ENCODE results near the gene TNS3. TPM values are rescaled to one million over a fixed set of nuclear protein-coding genes. Genes with fewer than 3 reads are reported as not detected.
"Not testable (repeated sequence)": the region's sequence is repeated elsewhere in the genome, so short reads cannot be mapped to it uniquely, and the experiment has no call there.

TNS3 gene
- total RNA-seq, 5 donors from 2014 or later (not counting 1 experiment from before 2014, with no cell fraction given): 0.58 to 3.7 (median 2.0) TPM

DNA sequence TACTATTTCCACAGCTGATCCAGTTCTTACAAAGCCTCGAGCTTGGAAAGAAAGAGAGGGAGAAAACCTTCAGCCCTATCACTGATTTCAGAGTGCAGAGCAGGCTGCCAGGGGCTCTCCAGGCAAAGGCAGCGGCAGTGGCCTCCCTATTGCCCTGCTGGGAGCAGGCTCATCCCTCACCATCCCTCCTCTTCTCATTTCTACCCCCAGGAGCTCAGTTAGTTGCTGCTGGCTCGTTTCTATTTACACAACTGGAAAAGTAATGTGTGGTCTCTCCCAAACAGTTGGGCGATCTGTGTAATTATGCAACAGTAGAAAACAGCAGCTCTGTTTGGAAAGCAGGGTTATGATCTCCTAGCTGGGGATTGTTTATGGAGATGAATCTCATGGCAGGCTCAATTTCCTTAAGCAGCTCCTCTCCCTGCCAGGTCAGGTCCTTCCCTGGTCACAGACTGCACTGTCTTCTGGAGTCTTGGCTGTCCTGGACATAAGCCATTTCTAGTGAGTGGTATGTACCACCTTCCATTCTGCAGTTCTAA, 28.7 kb upstream of the TNS3 start:
- DNase-seq (no peak), ATAC-seq (replicated peaks in 1 of 4) (no peak)
- Histone ChIP-seq H3K27me3 (replicated peaks in 1 of 2; ENCODE audit: control insufficient read depth in 2 of 2, extremely low read depth in 1 of 2, insufficient read depth in 2 of 2, low read length in 1 of 2) (peaks cover 0 to 6% of the 10 kb centered on the region in 2 experiments), H3K4me1 (ENCODE audit: control insufficient read depth in 1 of 2, extremely low read depth in 1 of 2, insufficient read depth in 2 of 2, low read length in 2 of 2) (no peaks in the 10 kb centered on the region), H3K36me3 (ENCODE audit: control insufficient read depth in 2 of 2, extremely low read depth in 1 of 2, insufficient read depth in 1 of 2, low read length in 1 of 2) (no peaks in the 10 kb centered on the region), H3K27ac (ENCODE audit: low read length) (no peak overlapping the region), H3K9me3 (no peaks in the 10 kb centered on the region), H3K4me3 (ENCODE audit: control insufficient read depth in 1 of 2, extremely low read depth in 1 of 2, low read length in 1 of 2) (no peak overlapping the region)
- no peak overlapping the region for H3K27ac Mint-ChIP-seq
- no peaks in the 10 kb centered on the region for H3K4me1 Mint-ChIP-seq
- H3K4me3 Mint-ChIP-seq: no peak overlapping the region
- no peaks in the 10 kb centered on the region for H3K36me3 Mint-ChIP-seq
- CTCF ChIA-PET: no interaction called here
- peaks cover 0 to 4% of the 10 kb centered on the region in 2 donors for H3K27me3 Mint-ChIP-seq
- no CpG with 5 or more reads among the region's 4 CpGs for WGBS (ENCODE audit: insufficient coverage)
- POLR2A ChIA-PET: no interaction called here
- no peaks in the 10 kb centered on the region for H3K9me3 Mint-ChIP-seq

DNA sequence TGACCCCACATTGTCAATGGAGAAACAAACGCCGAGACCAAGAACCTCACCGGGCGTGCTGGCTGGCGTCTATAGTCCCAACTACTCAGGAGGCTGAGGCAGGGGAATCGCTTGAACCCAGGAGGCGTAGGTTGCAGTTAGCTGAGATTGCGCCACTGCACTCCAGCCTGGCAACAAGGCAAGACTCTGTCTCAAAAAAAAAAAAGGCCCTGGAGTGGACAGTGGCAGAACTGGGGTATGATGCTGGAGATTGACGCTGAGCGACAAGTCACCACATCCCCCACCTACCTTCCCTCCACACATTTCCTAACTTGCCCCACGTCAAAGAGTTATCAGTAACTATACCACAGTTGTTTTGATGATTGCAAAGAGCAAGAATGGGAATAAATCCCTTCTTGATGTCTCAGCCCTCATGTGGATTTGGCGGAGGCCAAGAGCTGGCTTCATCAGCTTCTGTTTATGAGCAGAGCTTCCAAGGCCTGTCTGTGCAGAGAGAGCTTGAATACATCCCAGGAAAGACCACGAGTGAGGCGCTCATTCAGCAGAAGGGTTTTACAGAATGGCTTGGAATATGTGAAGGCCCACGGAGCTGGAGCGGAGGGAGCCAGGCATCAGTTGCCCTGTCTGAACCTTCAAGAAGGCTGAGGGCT, 28.0 kb upstream of the TNS3 start:
- ChIA-PET CTCF (no interaction called here), POLR2A (no interaction called here)
- Mint-ChIP-seq H3K36me3 (no peaks in the 10 kb centered on the region), H3K27me3 (peaks cover 0 to 4% of the 10 kb centered on the region in 2 donors), H3K9me3 (no peaks in the 10 kb centered on the region), H3K4me3 (no peak overlapping the region), H3K27ac (no peak overlapping the region), H3K4me1 (no peaks in the 10 kb centered on the region)
- no peak for ATAC-seq (replicated peaks in 1 of 4)
- WGBS (ENCODE audit: insufficient coverage): 97% methylated on average over 12 of the region's 16 CpGs
- Histone ChIP-seq H3K9me3 (no peaks in the 10 kb centered on the region), H3K4me3 (ENCODE audit: control insufficient read depth in 1 of 2, extremely low read depth in 1 of 2, low read length in 1 of 2) (no peak overlapping the region), H3K36me3 (ENCODE audit: control insufficient read depth in 2 of 2, extremely low read depth in 1 of 2, insufficient read depth in 1 of 2, low read length in 1 of 2) (no peaks in the 10 kb centered on the region), H3K27ac (ENCODE audit: low read length) (no peak overlapping the region), H3K27me3 (replicated peaks in 1 of 2; ENCODE audit: control insufficient read depth in 2 of 2, extremely low read depth in 1 of 2, insufficient read depth in 2 of 2, low read length in 1 of 2) (peaks cover 0 to 6% of the 10 kb centered on the region in 2 experiments), H3K4me1 (ENCODE audit: control insufficient read depth in 1 of 2, extremely low read depth in 1 of 2, insufficient read depth in 2 of 2, low read length in 2 of 2) (no peaks in the 10 kb centered on the region)
- no peak for DNase-seq

DNA sequence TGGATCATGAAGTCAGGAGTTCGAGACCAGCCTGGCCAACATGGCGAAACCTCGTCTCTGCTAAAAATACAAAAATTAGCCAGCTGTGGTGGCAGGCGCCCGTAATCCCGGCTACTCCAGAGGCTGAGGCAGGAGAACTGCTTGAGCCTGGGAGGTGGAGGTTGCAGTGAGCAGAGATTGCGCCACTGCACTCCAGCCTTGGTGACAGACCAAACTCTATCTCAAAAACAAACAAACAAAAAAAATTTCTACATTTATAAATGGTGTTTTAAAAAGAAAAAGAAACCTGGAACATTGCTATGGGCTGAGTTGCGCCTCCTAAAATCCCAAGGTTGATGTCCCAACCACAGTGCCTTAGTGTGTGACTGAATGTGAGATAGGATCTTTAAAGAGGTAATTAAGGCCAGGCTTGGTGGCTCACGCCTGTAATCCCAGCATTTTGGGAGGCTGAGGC, 24.7 kb upstream of the TNS3 start:
- H3K4me1 Mint-ChIP-seq; H3K27me3 ChIP-seq (replicated peaks in 1 of 2; ENCODE audit: control insufficient read depth in 2 of 2, extremely low read depth in 1 of 2, insufficient read depth in 2 of 2, low read length in 1 of 2); DNase-seq; H3K4me1 ChIP-seq (ENCODE audit: control insufficient read depth in 1 of 2, extremely low read depth in 1 of 2, insufficient read depth in 2 of 2, low read length in 2 of 2); ATAC-seq (replicated peaks in 1 of 4); H3K27ac ChIP-seq (ENCODE audit: low read length); H3K27me3 Mint-ChIP-seq; H3K36me3 Mint-ChIP-seq; H3K4me3 Mint-ChIP-seq; H3K36me3 ChIP-seq (ENCODE audit: control insufficient read depth in 2 of 2, extremely low read depth in 1 of 2, insufficient read depth in 1 of 2, low read length in 1 of 2); H3K9me3 ChIP-seq; H3K4me3 ChIP-seq (ENCODE audit: control insufficient read depth in 1 of 2, extremely low read depth in 1 of 2, low read length in 1 of 2); H3K9me3 Mint-ChIP-seq; POLR2A ChIA-PET; H3K27ac Mint-ChIP-seq: not testable (repeated sequence)
- WGBS (ENCODE audit: insufficient coverage): 83% methylated on average over 5 of the region's 9 CpGs
- CTCF ChIA-PET: interaction anchor here in 1 of 2 donors (0.6 kb wide), 1 partner anchor 9 kb away, joined by 3 read pairs; no protein-coding TSS in a partner anchor

DNA sequence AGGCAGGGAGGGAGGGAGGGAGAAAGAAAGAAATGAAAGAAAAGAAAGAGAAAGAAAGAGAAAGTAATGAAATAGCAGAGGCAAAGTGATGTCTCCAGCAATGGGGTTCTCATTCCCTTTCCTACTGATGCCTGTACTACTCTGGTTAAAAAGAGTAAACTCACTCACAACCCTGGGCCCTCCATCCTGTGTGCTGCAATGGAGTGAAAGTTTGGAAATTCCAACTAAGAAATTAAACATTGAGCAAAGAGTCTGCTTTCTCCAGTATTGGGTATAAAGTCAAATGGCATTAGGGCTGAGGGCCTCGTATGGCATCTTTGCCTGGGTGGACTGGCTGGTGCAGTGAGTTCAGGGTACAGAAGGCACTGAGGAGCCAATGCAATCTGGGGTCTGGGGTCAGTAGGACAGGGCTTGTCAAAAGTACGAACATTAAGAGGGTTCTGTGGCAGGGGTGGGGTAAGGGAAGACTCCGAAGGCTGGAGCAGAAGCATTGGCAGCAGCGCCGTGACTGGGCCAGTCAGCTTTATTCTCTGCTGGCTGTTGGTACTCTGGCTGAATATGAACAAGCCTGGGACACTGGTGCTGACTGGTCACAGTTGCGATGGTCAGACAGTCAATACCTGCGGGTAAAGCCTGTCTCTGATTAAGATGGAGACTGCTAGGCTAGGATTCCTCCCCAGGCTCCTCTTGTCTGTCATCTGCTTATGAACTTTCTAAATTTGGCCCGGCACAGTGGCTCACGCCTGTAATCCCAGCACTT, 24.1 kb upstream of the TNS3 start:
- Mint-ChIP-seq H3K4me3 (no peak overlapping the region), H3K36me3 (no peaks in the 10 kb centered on the region), H3K27me3 (no peaks in the 10 kb centered on the region), H3K9me3 (peaks cover 0 to 3% (median 0%) of the 10 kb centered on the region in 3 donors), H3K27ac (no peak overlapping the region), H3K4me1 (peaks cover 0 to 5% (median 0%) of the 10 kb centered on the region in 3 donors)
- no peak overlapping the region for H3K4me3 ChIP-seq (ENCODE audit: control insufficient read depth in 1 of 2, extremely low read depth in 1 of 2, low read length in 1 of 2)
- H3K36me3 ChIP-seq (ENCODE audit: control insufficient read depth in 2 of 2, extremely low read depth in 1 of 2, insufficient read depth in 1 of 2, low read length in 1 of 2): no peaks in the 10 kb centered on the region
- no peaks in the 10 kb centered on the region for H3K27me3 ChIP-seq (replicated peaks in 1 of 2; ENCODE audit: control insufficient read depth in 2 of 2, extremely low read depth in 1 of 2, insufficient read depth in 2 of 2, low read length in 1 of 2)
- DNase-seq (no peak), ATAC-seq (replicated peaks in 1 of 4) (no peak)
- no peak overlapping the region for H3K27ac ChIP-seq (ENCODE audit: low read length)
- 87% methylated on average over 6 of the region's 9 CpGs for WGBS (ENCODE audit: insufficient coverage)
- ChIA-PET CTCF (no interaction called here), POLR2A (no interaction called here)
- H3K9me3 ChIP-seq: no peaks in the 10 kb centered on the region
- no peaks in the 10 kb centered on the region for H3K4me1 ChIP-seq (ENCODE audit: control insufficient read depth in 1 of 2, extremely low read depth in 1 of 2, insufficient read depth in 2 of 2, low read length in 2 of 2)

DNA sequence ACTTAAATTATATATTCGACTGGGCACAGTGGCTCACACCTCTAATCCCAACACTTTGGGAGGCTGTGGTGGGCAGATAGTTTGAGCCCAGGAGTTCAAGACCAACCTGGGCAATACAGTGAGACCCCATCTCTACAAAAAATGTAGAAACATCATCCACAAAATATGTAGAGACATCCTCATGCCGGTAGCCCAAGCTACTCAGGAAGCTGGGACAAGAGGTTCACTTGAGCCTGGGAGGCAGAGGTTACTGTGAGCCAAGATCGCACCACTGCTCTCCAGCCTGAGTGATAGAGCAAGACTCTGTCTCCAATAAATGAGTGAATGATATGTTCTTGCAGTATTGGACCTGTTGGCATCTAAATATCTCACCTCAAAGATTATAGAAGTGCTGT, 22.6 kb upstream of the TNS3 start:
- Histone ChIP-seq H3K27ac (ENCODE audit: low read length) (no peak overlapping the region), H3K4me3 (ENCODE audit: control insufficient read depth in 1 of 2, extremely low read depth in 1 of 2, low read length in 1 of 2) (no peak overlapping the region), H3K36me3 (ENCODE audit: control insufficient read depth in 2 of 2, extremely low read depth in 1 of 2, insufficient read depth in 1 of 2, low read length in 1 of 2) (no peaks in the 10 kb centered on the region), H3K9me3 (no peaks in the 10 kb centered on the region), H3K27me3 (replicated peaks in 1 of 2; ENCODE audit: control insufficient read depth in 2 of 2, extremely low read depth in 1 of 2, insufficient read depth in 2 of 2, low read length in 1 of 2) (peaks cover 0 to 4% of the 10 kb centered on the region in 2 experiments), H3K4me1 (ENCODE audit: control insufficient read depth in 1 of 2, extremely low read depth in 1 of 2, insufficient read depth in 2 of 2, low read length in 2 of 2) (no peaks in the 10 kb centered on the region)
- no peak overlapping the region for H3K27ac Mint-ChIP-seq
- POLR2A ChIA-PET: no interaction called here
- peaks cover 0 to 3% (median 0%) of the 10 kb centered on the region in 3 donors for H3K9me3 Mint-ChIP-seq
- CTCF ChIA-PET: no interaction called here
- peaks cover 0 to 5% (median 0%) of the 10 kb centered on the region in 3 donors for H3K4me1 Mint-ChIP-seq
- ATAC-seq (replicated peaks in 1 of 4): no peak
- WGBS (ENCODE audit: insufficient coverage): no CpG with 5 or more reads among the region's 3 CpGs
- peaks cover 0 to 3% of the 10 kb centered on the region in 2 donors for H3K27me3 Mint-ChIP-seq
- no peak overlapping the region for H3K4me3 Mint-ChIP-seq
- no peak for DNase-seq
- no peaks in the 10 kb centered on the region for H3K36me3 Mint-ChIP-seq

DNA sequence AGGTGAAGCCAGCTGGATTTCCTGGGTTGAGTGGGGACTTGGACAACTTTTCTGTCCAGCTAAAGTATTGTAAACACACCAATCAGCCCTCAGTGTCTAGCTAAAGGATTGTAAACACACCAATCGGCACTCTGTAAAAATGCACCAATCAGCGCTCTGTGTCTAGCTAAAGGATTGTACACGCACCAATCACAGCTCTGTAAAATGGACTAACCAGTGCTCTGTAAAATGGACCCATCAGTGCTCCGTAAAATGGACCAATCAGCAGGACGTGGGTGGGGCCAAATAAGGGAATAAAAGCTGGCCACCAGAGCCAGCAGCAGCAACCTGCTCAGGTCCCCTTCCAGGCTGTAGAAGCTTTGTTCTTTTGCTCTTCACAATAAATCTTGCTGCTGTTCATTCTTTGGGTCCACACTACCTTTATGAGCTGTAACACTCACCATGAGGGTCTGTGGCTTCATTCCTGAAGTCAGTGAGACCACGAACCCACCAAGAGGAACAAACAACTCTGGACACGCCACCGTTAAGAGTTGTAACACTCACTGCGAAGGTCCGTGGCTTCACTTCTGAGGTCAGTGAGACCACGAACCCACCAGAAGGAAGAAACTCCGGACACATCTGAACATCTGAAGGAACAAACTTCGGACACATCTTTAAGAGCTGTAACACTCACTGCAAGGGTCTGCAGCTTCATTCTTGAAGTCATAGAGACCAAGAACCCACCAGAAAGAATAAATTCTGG, 21.8 kb upstream of the TNS3 start:
- H3K9me3 Mint-ChIP-seq, H3K27ac Mint-ChIP-seq, CTCF ChIA-PET: not testable (repeated sequence)

More for the DNA sequence above, 21.8 kb upstream of the TNS3 start:
- DNase-seq; ATAC-seq (replicated peaks in 1 of 4); POLR2A ChIA-PET; H3K4me3 Mint-ChIP-seq; H3K4me1 ChIP-seq (ENCODE audit: control insufficient read depth in 1 of 2, extremely low read depth in 1 of 2, insufficient read depth in 2 of 2, low read length in 2 of 2); H3K36me3 Mint-ChIP-seq; H3K27me3 Mint-ChIP-seq; H3K9me3 ChIP-seq; H3K27ac ChIP-seq (ENCODE audit: low read length); H3K36me3 ChIP-seq (ENCODE audit: control insufficient read depth in 2 of 2, extremely low read depth in 1 of 2, insufficient read depth in 1 of 2, low read length in 1 of 2); H3K27me3 ChIP-seq (replicated peaks in 1 of 2; ENCODE audit: control insufficient read depth in 2 of 2, extremely low read depth in 1 of 2, insufficient read depth in 2 of 2, low read length in 1 of 2); H3K4me1 Mint-ChIP-seq; H3K4me3 ChIP-seq (ENCODE audit: control insufficient read depth in 1 of 2, extremely low read depth in 1 of 2, low read length in 1 of 2): not testable (repeated sequence)
- WGBS (ENCODE audit: insufficient coverage): 49% methylated on average over 13 of the region's 13 CpGs
